Left ventricle myocardium inferior (tissue), 1 donor: ENCODE results near the gene IQGAP2. TPM values are rescaled to one million over a fixed set of nuclear protein-coding genes. Genes with fewer than 3 reads are reported as not detected.

ENCODE experiments used
- DNase-seq: peaks from one replicate; pipeline ENCODE4 v3.0.0-alpha.2; 2020
- H3K27ac ChIP-seq: fragments of 200-600 bp; replicated peaks from 2 replicates; pipeline ENCODE4 v1.8.0; 2021
- H3K27me3 ChIP-seq: fragments of 200-600 bp; 2 replicates; pipeline ENCODE4 v1.8.0; 2021; ENCODE audit warnings: low read depth
- H3K36me3 ChIP-seq: fragments of 200-600 bp; 2 replicates; pipeline ENCODE4 v1.8.0; 2021
- H3K4me1 ChIP-seq: fragments of 200-600 bp; 2 replicates; pipeline ENCODE4 v1.8.0; 2021
- H3K4me3 ChIP-seq: fragments of 200-600 bp; 2 replicates; pipeline ENCODE4 v1.8.0; 2021; ENCODE audit warnings: mild to moderate bottlenecking, moderate library complexity
- H3K9me3 ChIP-seq: fragments of 200-600 bp; replicated peaks from 2 replicates; pipeline ENCODE4 v1.8.0; 2021
- CTCF ChIP-seq: fragments of 200-600 bp; IDR thresholded peaks from 2 replicates; pipeline ENCODE4 v1.8.0; 2021; ENCODE audit warnings: antibody characterized with exemption, mild to moderate bottlenecking, borderline replicate concordance
- intact Hi-C: fragments of 100-400 bp; cut with micrococcal nuclease; formaldehyde crosslinking; loops from one replicate; pipeline ENCODE4 v1.11.0; 2022
- total RNA-seq: library from RNA; stranded (reverse); fragmentation: NEBNext Ultra II Directional; extraction: Animal tissue kit (Norgen Biotek cat#: 25700); gene quantifications from one replicate; pipeline ENCODE4 v1.2.1, GENCODE V29; 2021
- donor health status: DM: no; HTN: yes; CAD: no; lungs with severe emphysema.

The IQGAP2 gene
- total RNA-seq, 1 donor from 2014 or later, result 4.1 TPM

DNA sequence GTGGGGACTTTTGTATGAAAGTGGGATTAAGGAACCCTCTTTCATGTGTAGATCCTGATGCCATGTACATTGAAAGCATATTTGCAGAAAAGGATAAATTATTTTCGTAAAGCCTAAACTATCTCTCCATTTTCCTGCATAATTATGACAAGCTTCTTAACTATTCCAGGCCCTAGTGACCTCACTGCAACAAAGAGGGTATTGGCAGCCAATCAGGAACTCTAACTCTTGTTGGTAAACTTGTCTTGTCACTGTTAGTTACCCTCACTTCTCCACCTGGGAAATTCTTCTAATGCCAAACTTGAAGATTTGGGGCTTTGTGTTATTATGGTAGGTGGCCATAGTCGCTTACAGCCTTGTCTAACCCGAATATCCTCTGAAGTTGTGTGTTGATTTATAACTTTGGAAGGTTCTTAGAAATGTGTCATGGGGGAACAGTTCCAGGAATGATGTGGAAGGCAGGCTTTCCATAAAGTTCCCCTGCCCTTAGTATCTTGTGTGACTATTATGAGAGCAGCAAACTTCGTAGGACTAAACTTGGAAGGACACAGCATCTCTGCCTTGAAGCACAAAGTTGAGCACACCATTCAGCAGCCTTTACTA, 52.5 kb downstream of the IQGAP2 start:
- no peak for DNase-seq
- Histone ChIP-seq H3K9me3 (no peaks in the 10 kb centered on the region), H3K4me1 (no peaks in the 10 kb centered on the region), H3K4me3 (no peak overlapping the region), H3K36me3 (no peaks in the 10 kb centered on the region), H3K27me3 (peaks cover 26% of the 10 kb centered on the region), H3K27ac (no peak overlapping the region)
- TF ChIP-seq CTCF, result no peak
- intact Hi-C loops, result no loop called here

GRCh38 chr5:76456258-76456657, 53.2 kb downstream of the IQGAP2 start:
- Histone ChIP-seq H3K4me3 (no peak overlapping the region), H3K36me3 (no peaks in the 10 kb centered on the region), H3K4me1 (no peaks in the 10 kb centered on the region), H3K9me3 (no peaks in the 10 kb centered on the region), H3K27ac (no peak overlapping the region), H3K27me3 (peaks cover 26% of the 10 kb centered on the region)
- TF ChIP-seq CTCF, result no peak
- intact Hi-C loops, result no loop called here
- no peak for DNase-seq

DNA sequence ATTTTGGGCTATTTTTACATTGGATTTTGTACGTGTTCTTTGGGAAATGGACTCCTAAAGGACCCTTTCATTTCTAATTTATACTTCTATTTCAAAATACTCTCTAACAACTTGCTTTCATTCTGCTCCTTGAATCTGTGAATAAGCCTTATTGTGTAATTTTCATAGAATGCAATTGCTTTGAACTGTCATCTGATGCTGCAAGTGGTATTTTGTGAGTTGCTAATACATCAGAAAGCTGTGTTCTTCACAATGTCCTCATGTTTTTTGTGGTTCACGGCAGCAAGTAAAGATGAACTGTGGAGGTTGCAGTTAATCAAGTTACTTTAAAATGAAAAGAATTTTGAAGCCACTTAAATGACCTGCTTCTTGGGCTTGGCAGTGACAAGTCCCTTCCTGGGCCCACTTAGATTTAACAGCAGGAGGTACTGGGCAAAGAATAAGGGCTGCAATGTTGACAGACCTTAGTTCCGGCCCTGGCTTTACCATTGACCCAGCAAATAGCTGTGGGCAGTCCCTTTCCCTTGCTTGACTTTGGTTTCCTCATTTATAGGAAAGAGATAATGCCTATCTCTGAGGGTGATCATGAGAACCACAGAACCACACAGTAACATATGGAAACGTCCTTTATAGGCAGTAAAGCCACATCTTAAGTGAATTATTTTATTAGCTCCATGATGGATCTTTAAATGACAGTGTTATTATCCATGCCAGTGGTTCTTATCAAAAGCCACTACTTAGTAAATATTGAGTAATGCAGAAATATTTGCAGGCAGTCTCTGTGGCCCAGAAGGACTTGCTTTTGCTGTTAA, 54.8 kb downstream of the IQGAP2 start:
- Histone ChIP-seq H3K27ac (no peak overlapping the region), H3K4me1 (no peaks in the 10 kb centered on the region), H3K9me3 (no peaks in the 10 kb centered on the region), H3K27me3 (peaks cover 22% of the 10 kb centered on the region), H3K4me3 (no peak overlapping the region), H3K36me3 (no peaks in the 10 kb centered on the region)
- intact Hi-C loops, result no loop called here
- no peak for DNase-seq
- TF ChIP-seq CTCF, result no peak

DNA sequence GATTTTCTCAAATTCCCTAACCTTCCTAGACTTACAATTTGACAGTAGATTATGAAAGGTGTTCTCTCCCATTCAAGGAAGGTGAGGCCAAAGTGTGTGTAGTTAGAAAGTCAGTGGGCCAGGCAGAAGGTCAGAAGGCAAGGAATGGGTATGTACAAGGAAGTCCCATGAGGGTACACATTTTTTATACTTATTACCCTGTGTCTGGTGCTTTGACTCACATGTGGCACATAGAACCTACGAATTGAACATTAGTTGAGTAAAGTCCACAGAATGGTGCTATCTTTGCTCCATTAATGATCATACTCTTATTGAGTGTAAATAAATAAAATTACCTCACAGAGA, 55.4 kb downstream of the IQGAP2 start:
- no peak for DNase-seq
- H3K9me3 ChIP-seq, result no peaks in the 10 kb centered on the region
- no peak overlapping the region for H3K4me3 ChIP-seq
- intact Hi-C loops, result no loop called here
- TF ChIP-seq CTCF, result no peak
- H3K27me3 ChIP-seq, result peaks cover 21% of the 10 kb centered on the region
- H3K27ac ChIP-seq, result no peak overlapping the region
- H3K36me3 ChIP-seq, result no peaks in the 10 kb centered on the region
- H3K4me1 ChIP-seq, result no peaks in the 10 kb centered on the region

- no peaks in the 10 kb centered on the region for H3K36me3 ChIP-seq
- peaks cover 21% of the 10 kb centered on the region for H3K27me3 ChIP-seq
- no peaks in the 10 kb centered on the region for H3K9me3 ChIP-seq
- DNase-seq, result no peak
- H3K27ac ChIP-seq, result no peak overlapping the region
- TF ChIP-seq CTCF, result no peak
- intact Hi-C loops, result no loop called here
- H3K4me3 ChIP-seq, result no peak overlapping the region
- no peaks in the 10 kb centered on the region for H3K4me1 ChIP-seq
These were observed 57.0 kb downstream of the IQGAP2 start for GRCh38 chr5:76460104-76460503.
